ENCODE results near the gene PPP4R3C. TPM values are rescaled to one million over a fixed set of nuclear protein-coding genes. Genes with fewer than 3 reads are reported as not detected.

PPP4R3C gene
- total and polyA plus RNA-seq, 2 donors (not counting 1 experiment from before 2014, with no cell fraction given): not detected

DNA sequence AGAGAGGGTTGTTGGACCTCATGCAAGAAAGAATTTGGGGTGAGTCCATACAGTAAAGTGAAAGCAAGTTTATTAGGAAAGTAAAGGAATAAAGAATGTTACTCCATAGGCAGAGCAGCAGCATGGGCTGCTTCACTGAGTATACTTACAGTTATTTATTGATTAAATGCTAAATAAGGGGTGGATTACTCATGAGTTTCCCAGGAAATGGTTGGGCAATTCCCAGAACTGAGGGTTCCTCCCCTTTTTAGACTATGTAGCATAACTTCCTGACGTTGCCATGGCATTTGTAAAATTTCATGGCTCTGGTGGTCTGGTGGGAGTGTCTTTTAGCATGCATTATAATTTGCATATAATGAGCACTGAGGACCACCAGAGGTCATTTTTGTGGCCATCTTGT, 16.7 kb downstream of the PPP4R3C start:
- WGBS (ENCODE audit: insufficient coverage): no CpG with 5 or more reads among the region's 1 CpG
- Histone ChIP-seq H3K27ac (ENCODE audit: low read length in 2 of 2) (no peak overlapping the region), H3K4me1 (ENCODE audit: control insufficient read depth in 2 of 2, insufficient read depth in 2 of 2, low read length in 2 of 2) (no peaks in the 10 kb centered on the region), H3K9ac (ENCODE audit: low read length) (no peak overlapping the region), H4K20me1 (ENCODE audit: control insufficient read depth, insufficient read depth, low read length, poor library complexity, severe bottlenecking) (no peaks in the 10 kb centered on the region), H3K4me2 (replicated peaks; ENCODE audit: low read depth, low read length, poor library complexity, severe bottlenecking) (no peak overlapping the region), H2AFZ (ENCODE audit: insufficient read depth, low read depth, low read length, poor library complexity, severe bottlenecking) (no peak overlapping the region), H3K27me3 (replicated peaks in 1 of 4; ENCODE audit: control extremely low read depth in 1 of 4, control insufficient read depth in 3 of 4, insufficient read depth in 4 of 4, low read length in 3 of 4) (no peaks in the 10 kb centered on the region), H3K9me3 (ENCODE audit: control extremely low read depth in 1 of 3, control insufficient read depth in 2 of 3, insufficient read depth in 1 of 3, low read length in 2 of 3) (peaks cover 0 to 3% (median 0%) of the 10 kb centered on the region in 3 donors), H3K36me3 (replicated peaks in 1 of 2; ENCODE audit: control extremely low read depth in 1 of 2, control insufficient read depth in 1 of 2, extremely low read depth in 1 of 2, insufficient read depth in 2 of 2, low read length in 1 of 2) (no peaks in the 10 kb centered on the region), H3K4me3 (ENCODE audit: control extremely low read depth in 1 of 5, extremely low read depth in 1 of 5, insufficient read depth in 1 of 5, low read depth in 2 of 5, low read length in 4 of 5) (no peak overlapping the region), H3K79me2 (ENCODE audit: control insufficient read depth, insufficient read depth, low read length) (no peaks in the 10 kb centered on the region)
- ChIA-PET POLR2A (no interaction called here), CTCF (no interaction called here)
- no peak overlapping the region for H3K4me3 Mint-ChIP-seq
- no peaks in the 10 kb centered on the region for H3K4me1 Mint-ChIP-seq
- no peaks in the 10 kb centered on the region for H3K9me3 Mint-ChIP-seq (ENCODE audit: insufficient read depth)
- intact Hi-C loops (cut with micrococcal nuclease): no loop called here
- TF ChIP-seq EZH2 (IDR thresholded peaks at IDR 0.05; ENCODE audit: borderline replicate concordance, insufficient read depth, low read depth, low read length, poor library complexity, severe bottlenecking) (no peak), CTCF (IDR thresholded peaks at IDR 0.05) (no peak)
- no peak overlapping the region for H3K27ac Mint-ChIP-seq
- H3K27me3 Mint-ChIP-seq: no peaks in the 10 kb centered on the region
- no peak for ATAC-seq (ENCODE audit: low read depth)
- no peak for DNase-seq

- no peaks in the 10 kb centered on the region for H3K9me3 Mint-ChIP-seq (ENCODE audit: insufficient read depth)
- CTCF ChIA-PET: no interaction called here
- Histone ChIP-seq H3K4me2 (replicated peaks; ENCODE audit: low read depth, low read length, poor library complexity, severe bottlenecking) (no peak overlapping the region), H3K79me2 (ENCODE audit: control insufficient read depth, insufficient read depth, low read length) (no peaks in the 10 kb centered on the region), H3K27me3 (replicated peaks in 1 of 4; ENCODE audit: control extremely low read depth in 1 of 4, control insufficient read depth in 3 of 4, insufficient read depth in 4 of 4, low read length in 3 of 4) (no peaks in the 10 kb centered on the region), H3K27ac (ENCODE audit: low read length in 2 of 2) (no peak overlapping the region), H3K4me1 (ENCODE audit: control insufficient read depth in 2 of 2, insufficient read depth in 2 of 2, low read length in 2 of 2) (no peaks in the 10 kb centered on the region), H3K36me3 (replicated peaks in 1 of 2; ENCODE audit: control extremely low read depth in 1 of 2, control insufficient read depth in 1 of 2, extremely low read depth in 1 of 2, insufficient read depth in 2 of 2, low read length in 1 of 2) (no peaks in the 10 kb centered on the region), H2AFZ (ENCODE audit: insufficient read depth, low read depth, low read length, poor library complexity, severe bottlenecking) (no peak overlapping the region), H3K9ac (ENCODE audit: low read length) (no peak overlapping the region), H3K4me3 (ENCODE audit: control extremely low read depth in 1 of 5, extremely low read depth in 1 of 5, insufficient read depth in 1 of 5, low read depth in 2 of 5, low read length in 4 of 5) (no peak overlapping the region), H3K9me3 (ENCODE audit: control extremely low read depth in 1 of 3, control insufficient read depth in 2 of 3, insufficient read depth in 1 of 3, low read length in 2 of 3) (peaks cover 0 to 3% (median 0%) of the 10 kb centered on the region in 3 donors), H4K20me1 (ENCODE audit: control insufficient read depth, insufficient read depth, low read length, poor library complexity, severe bottlenecking) (no peaks in the 10 kb centered on the region)
- no peak for DNase-seq
- TF ChIP-seq CTCF (IDR thresholded peaks at IDR 0.05) (no peak), EZH2 (IDR thresholded peaks at IDR 0.05; ENCODE audit: borderline replicate concordance, insufficient read depth, low read depth, low read length, poor library complexity, severe bottlenecking) (no peak)
- no peak for ATAC-seq (ENCODE audit: low read depth)
- no peaks in the 10 kb centered on the region for H3K27me3 Mint-ChIP-seq
- H3K4me1 Mint-ChIP-seq: no peaks in the 10 kb centered on the region
- no peak overlapping the region for H3K4me3 Mint-ChIP-seq
- H3K27ac Mint-ChIP-seq: no peak overlapping the region
- no CpG with 5 or more reads among the region's 2 CpGs for WGBS (ENCODE audit: insufficient coverage)
- POLR2A ChIA-PET: no interaction called here
- intact Hi-C loops (cut with micrococcal nuclease): no loop called here
These were observed 17.7 kb downstream of the PPP4R3C start for GRCh38 chrX:27445438-27445837.

Measured in B cell (primary cell).